Measurements from ENCODE around the gene FAM174C. TPM values are rescaled to one million over a fixed set of nuclear protein-coding genes. Genes with fewer than 3 reads are reported as not detected.

The FAM174C gene
- polyA plus RNA-seq, 3 donors from 2014 or later = 50.5 to 98.4 (median 86.9) TPM

DNA sequence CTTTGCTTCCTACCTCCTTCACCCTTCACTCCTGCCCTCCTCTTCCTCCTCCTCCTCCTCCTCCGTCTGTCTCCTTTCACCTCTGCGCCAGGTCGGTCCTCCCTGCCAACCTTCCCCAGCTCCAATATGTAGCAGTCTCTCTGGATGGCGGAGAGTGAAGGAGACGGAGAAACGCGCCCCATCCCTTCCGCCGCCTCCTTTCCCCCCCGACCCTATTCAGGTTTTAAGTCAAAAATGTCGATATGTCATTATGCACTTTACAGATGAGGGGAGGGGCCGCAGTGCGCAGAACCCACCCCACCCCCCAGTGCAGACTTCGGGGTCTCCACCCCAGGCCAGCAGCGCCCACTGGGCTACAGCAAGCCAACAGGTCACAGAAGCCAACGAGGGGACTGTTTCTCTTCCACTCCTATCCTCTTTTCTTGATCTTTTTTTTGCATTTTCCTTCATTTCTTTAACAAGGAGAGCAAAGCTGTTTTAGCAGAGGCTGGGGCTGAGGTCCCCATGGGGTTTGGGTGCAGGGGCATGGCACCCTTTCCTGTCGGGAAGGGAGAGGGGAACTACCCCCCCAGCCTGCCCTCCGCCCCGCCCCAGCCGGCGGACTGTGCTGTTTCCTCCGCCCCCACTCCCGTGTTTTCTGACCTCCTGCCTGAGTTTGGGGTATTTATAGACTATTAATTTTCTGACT, 17.7 kb upstream of the FAM174C start:
- peak overlapping the region; percentile 84 to 90 (median 90) for H3K4me3 Mint-ChIP-seq
- peaks cover 47 to 82% (median 73%) of the 10 kb centered on the region in 3 donors for H3K27me3 Mint-ChIP-seq (ENCODE audit: low read depth in 3 of 3)
- H3K36me3 Mint-ChIP-seq = peaks cover 4 to 31% (median 7%) of the 10 kb centered on the region in 3 donors
- peaks cover 59 to 70% of the 10 kb centered on the region in 2 donors for H3K4me1 Mint-ChIP-seq
- H3K9me3 Mint-ChIP-seq = peaks cover 0 to 4% (median 0%) of the 10 kb centered on the region in 6 donors
- no peak for DNase-seq
- peak overlapping the region; percentile 96 to 99 (median 99) for H3K27ac Mint-ChIP-seq

DNA sequence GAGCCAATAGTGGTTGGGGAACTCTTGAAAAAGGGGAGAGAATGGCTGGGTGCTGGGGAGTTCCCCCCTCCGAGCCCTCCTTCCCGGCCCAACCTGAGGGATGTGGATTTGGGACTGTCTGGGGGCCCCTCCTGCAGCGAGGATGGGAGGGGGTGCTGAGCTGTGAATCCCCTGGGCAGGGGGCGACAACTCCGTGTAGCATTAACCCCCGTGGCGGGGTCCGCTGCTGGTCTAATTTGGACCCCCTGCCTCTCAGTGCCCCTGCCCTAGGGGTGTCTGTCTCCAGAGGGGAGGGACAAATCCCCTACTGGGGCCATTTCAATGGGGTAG, 17.2 kb upstream of the FAM174C start:
- peak in 1 of 3 donors; percentile 26 for DNase-seq
- H3K27ac Mint-ChIP-seq = peak overlapping the region; percentile 96 to 99 (median 99)
- H3K36me3 Mint-ChIP-seq = peaks cover 4 to 31% (median 7%) of the 10 kb centered on the region in 3 donors
- peak overlapping the region; percentile 84 to 90 (median 90) for H3K4me3 Mint-ChIP-seq
- peaks cover 65 to 74% of the 10 kb centered on the region in 2 donors for H3K4me1 Mint-ChIP-seq
- peaks cover 47 to 78% (median 70%) of the 10 kb centered on the region in 3 donors for H3K27me3 Mint-ChIP-seq (ENCODE audit: low read depth in 3 of 3)
- H3K9me3 Mint-ChIP-seq = peaks cover 0 to 4% (median 0%) of the 10 kb centered on the region in 6 donors

GRCh38 chr19:1258707-1259205, 16.6 kb upstream of the FAM174C start:
- Mint-ChIP-seq H3K4me3 (peak overlapping the region; percentile 84 to 90 (median 90)), H3K4me1 (peaks cover 65 to 74% of the 10 kb centered on the region in 2 donors), H3K9me3 (peaks cover 0 to 4% (median 0%) of the 10 kb centered on the region in 6 donors), H3K36me3 (peaks cover 4 to 28% (median 7%) of the 10 kb centered on the region in 3 donors), H3K27me3 (ENCODE audit: low read depth in 3 of 3) (peaks cover 41 to 74% (median 63%) of the 10 kb centered on the region in 3 donors), H3K27ac (peak overlapping the region; percentile 96 to 99 (median 99))
- DNase-seq = no peak

DNA sequence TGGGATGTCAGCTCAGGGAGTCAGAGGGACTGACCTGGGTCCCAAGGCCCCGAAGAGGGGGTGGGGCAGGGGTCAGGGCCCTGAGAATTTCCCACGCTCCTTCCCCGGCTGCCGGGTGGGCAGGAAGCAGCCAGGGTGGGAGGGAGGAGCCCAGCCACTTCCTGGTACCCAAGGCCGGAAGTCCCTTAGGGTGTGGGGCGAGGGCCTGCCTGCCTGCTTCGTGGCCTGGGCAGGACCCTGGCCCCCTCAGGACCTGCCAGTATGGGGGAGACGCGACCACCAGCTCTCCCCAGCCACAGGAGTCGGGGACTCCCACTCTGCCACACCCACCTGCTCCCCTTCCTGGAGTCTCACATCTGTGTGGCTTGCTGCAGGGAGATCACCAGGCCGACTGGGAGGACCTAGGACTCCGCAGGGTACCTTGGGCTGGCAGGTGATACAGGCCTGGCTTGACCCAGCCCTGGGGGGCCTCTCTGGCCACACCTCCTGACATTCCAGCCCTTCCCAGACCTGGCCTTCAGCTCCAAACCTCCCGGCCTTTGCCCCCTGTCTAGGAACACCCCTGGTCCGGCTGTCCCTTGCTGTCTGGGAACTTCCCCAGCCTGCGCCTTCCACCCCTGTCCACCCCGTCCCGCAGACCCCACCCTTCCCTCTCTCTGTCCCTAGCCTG, 16.0 kb upstream of the FAM174C start:
- peaks cover 4 to 28% (median 7%) of the 10 kb centered on the region in 3 donors for H3K36me3 Mint-ChIP-seq
- peaks cover 41 to 70% (median 62%) of the 10 kb centered on the region in 3 donors for H3K27me3 Mint-ChIP-seq (ENCODE audit: low read depth in 3 of 3)
- H3K27ac Mint-ChIP-seq = peak overlapping the region; percentile 96 to 99 (median 99)
- peak; percentile 85 to 88 (median 87) for DNase-seq
- peak overlapping the region; percentile 84 to 90 (median 90) for H3K4me3 Mint-ChIP-seq
- peaks cover 0 to 4% (median 0%) of the 10 kb centered on the region in 6 donors for H3K9me3 Mint-ChIP-seq
- H3K4me1 Mint-ChIP-seq = peaks cover 65 to 73% of the 10 kb centered on the region in 2 donors

- H3K36me3 Mint-ChIP-seq = peaks cover 4 to 21% (median 7%) of the 10 kb centered on the region in 3 donors
- H3K4me3 Mint-ChIP-seq = peak overlapping the region; percentile 84 to 94 (median 90)
- peak overlapping the region; percentile 96 to 99 (median 99) for H3K27ac Mint-ChIP-seq
- peak; percentile 62 to 70 (median 69) for DNase-seq
- peaks cover 33 to 62% (median 55%) of the 10 kb centered on the region in 3 donors for H3K27me3 Mint-ChIP-seq (ENCODE audit: low read depth in 3 of 3)
- peaks cover 0 to 4% (median 0%) of the 10 kb centered on the region in 6 donors for H3K9me3 Mint-ChIP-seq
- H3K4me1 Mint-ChIP-seq = peaks cover 59 to 71% of the 10 kb centered on the region in 2 donors
These were observed 15.2 kb upstream of the FAM174C start for GRCh38 chr19:1259876-1260748.

DNA sequence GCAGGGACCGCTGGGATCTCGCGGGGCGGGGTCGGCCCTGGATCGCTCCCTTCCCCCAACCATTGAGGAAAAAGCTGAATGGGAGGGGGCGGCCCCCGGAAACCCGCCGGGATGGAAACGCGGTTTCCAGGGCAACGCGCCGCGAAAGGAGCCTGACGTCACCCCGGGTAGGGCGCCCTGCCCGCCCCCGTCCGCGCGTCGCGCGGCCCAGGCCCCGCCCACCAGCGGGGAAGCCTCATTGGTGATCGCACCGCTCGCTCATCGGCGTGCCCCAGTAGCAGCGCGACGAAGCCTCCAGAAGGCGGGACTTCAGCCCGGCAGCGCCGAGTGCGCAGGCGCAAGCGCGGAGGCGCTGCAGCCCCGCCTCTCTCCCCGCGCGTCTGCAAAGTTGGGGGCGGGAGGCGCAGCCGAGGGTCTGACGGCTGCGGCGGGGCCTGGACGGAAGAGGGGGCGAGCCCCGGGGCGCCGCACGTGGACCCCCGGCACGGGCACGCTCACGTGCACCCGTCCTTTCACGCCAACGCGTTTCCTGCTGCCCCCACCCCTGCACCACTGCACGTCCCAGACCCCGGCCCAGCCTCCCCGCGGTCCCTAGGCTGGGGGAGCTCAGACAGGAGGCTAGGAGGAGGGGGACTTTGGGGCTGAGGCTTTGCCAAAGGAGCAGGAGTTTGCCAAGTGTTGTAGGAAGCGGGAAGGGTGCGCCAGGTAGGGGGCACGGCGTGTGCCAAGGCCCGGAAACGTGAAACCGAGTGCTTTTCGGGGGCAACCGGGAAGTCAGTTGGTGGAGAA, 14.4 kb upstream of the FAM174C start:
- H3K36me3 Mint-ChIP-seq = peaks cover 4 to 19% (median 7%) of the 10 kb centered on the region in 3 donors
- peaks cover 59 to 72% of the 10 kb centered on the region in 2 donors for H3K4me1 Mint-ChIP-seq
- H3K4me3 Mint-ChIP-seq = peak overlapping the region; percentile 90 to 94 (median 91)
- peaks cover 0 to 4% (median 0%) of the 10 kb centered on the region in 6 donors for H3K9me3 Mint-ChIP-seq
- peak; percentile 97 to 99 (median 98) for DNase-seq
- H3K27me3 Mint-ChIP-seq (ENCODE audit: low read depth in 3 of 3) = peaks cover 31 to 57% (median 48%) of the 10 kb centered on the region in 3 donors
- H3K27ac Mint-ChIP-seq = peak overlapping the region; percentile 95 to 99 (median 99)

GRCh38 chr19:1261538-1261797, 13.9 kb upstream of the FAM174C start:
- peak overlapping the region; percentile 95 to 99 (median 99) for H3K27ac Mint-ChIP-seq
- H3K4me3 Mint-ChIP-seq = peak overlapping the region; percentile 90 to 94 (median 91)
- no peak for DNase-seq
- H3K4me1 Mint-ChIP-seq = peaks cover 55 to 68% of the 10 kb centered on the region in 2 donors
- peaks cover 4 to 19% (median 7%) of the 10 kb centered on the region in 3 donors for H3K36me3 Mint-ChIP-seq
- H3K27me3 Mint-ChIP-seq (ENCODE audit: low read depth in 3 of 3) = peaks cover 26 to 54% (median 44%) of the 10 kb centered on the region in 3 donors
- H3K9me3 Mint-ChIP-seq = peaks cover 0 to 4% (median 0%) of the 10 kb centered on the region in 6 donors

DNA sequence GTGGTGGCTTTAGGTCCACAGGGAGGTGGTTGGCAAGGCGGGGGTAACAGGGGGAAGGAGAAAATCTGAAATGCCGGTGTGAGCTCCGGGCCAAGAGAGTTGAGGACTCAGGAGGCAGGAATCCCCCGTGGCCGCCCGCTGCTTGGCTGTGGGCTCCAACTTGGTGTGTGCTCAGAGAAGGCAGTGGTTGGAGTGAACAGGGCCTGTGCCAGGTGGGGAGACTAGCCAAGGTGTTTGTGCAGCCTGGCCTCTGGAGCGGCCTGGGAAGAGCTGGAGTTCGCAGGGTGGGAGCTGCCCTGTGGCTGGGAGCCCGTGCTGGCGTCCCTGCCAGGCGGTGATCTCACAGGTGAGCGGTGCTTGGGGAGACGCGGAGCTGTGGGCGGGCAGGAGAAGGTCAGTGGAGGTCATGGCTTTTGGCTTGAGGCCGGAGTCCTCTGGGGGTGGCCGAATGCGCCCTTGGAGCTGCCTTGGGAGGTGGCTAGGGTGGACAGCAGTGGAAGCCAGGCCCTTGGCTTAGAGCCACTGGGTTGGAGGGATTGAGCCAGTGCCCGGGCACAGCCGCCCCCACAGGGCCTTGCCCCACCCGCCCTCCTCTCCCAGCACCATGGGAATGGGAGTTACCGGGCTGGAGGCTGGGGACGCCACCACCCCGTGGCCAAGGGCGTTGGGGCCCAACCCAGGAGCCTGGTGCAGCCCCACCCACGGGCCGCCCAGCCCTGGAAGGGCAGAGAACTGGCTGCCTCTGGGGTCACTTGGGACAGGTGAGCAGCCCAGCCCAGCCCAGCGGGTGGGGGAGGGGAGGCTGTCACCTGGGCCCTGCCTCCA, 13.3 kb upstream of the FAM174C start:
- Mint-ChIP-seq H3K9me3 (peaks cover 0 to 4% (median 0%) of the 10 kb centered on the region in 6 donors), H3K27ac (peak overlapping the region; percentile 95 to 99 (median 99)), H3K36me3 (peaks cover 4 to 19% (median 7%) of the 10 kb centered on the region in 3 donors), H3K4me1 (peaks cover 55 to 65% of the 10 kb centered on the region in 2 donors), H3K4me3 (peak overlapping the region; percentile 90 to 94 (median 91)), H3K27me3 (ENCODE audit: low read depth in 3 of 3) (peaks cover 24 to 50% (median 45%) of the 10 kb centered on the region in 3 donors)
- peak in 2 of 3 donors; percentile 34 to 43 for DNase-seq

GRCh38 chr19:1262623-1263123, 12.7 kb upstream of the FAM174C start:
- no peak for DNase-seq
- Mint-ChIP-seq H3K27ac (peak overlapping the region; percentile 69 to 99 (median 86)), H3K9me3 (peaks cover 0 to 4% (median 0%) of the 10 kb centered on the region in 6 donors), H3K36me3 (peaks cover under 1 to 14% (median 3%) of the 10 kb centered on the region in 3 donors), H3K27me3 (ENCODE audit: low read depth in 3 of 3) (peaks cover 19 to 47% (median 44%) of the 10 kb centered on the region in 3 donors), H3K4me1 (peaks cover 56 to 67% of the 10 kb centered on the region in 2 donors), H3K4me3 (peak overlapping the region in 3 of 5 donors; percentile 53 to 63 (median 58))

DNA sequence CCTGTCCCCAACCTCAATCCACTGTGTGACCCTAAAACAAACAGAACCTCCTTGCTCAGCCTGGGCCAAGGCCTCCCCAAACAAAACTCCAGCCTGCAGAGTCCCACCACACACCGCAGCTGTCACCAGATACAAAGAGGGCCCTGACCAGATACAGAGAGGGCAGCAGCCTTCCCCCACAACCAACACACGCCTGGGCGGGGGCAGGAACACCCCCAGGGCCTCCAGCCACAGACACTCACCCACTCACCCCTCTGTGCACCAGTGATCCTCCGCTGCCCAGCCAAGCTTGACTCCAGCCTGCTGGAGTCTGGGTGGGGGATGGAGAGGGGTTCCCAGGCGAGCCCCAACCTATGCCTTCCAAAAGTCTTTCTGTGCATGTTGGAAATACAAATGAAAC, 12.1 kb upstream of the FAM174C start:
- Mint-ChIP-seq H3K36me3 (peaks cover 0 to 8% (median 0%) of the 10 kb centered on the region in 3 donors), H3K27me3 (ENCODE audit: low read depth in 3 of 3) (peaks cover 18 to 42% (median 41%) of the 10 kb centered on the region in 3 donors), H3K4me1 (peaks cover 55 to 67% of the 10 kb centered on the region in 2 donors), H3K9me3 (peaks cover 0 to 4% (median 0%) of the 10 kb centered on the region in 6 donors), H3K27ac (peak overlapping the region; percentile 63 to 99 (median 86)), H3K4me3 (peak overlapping the region; percentile 22 to 63 (median 55))
- DNase-seq = no peak

- DNase-seq = no peak
- H3K27ac Mint-ChIP-seq = peak overlapping the region in 5 of 6 donors; percentile 28 to 91 (median 74)
- no peaks in the 10 kb centered on the region for H3K9me3 Mint-ChIP-seq
- H3K4me1 Mint-ChIP-seq = peaks cover 49 to 59% of the 10 kb centered on the region in 2 donors
- H3K4me3 Mint-ChIP-seq = peak overlapping the region in 4 of 5 donors; percentile 43 to 71 (median 50)
- peaks cover 15 to 34% (median 31%) of the 10 kb centered on the region in 3 donors for H3K27me3 Mint-ChIP-seq (ENCODE audit: low read depth in 3 of 3)
- H3K36me3 Mint-ChIP-seq = peaks cover 0 to under 1% (median 0%) of the 10 kb centered on the region in 3 donors
These were observed 10.3 kb upstream of the FAM174C start for GRCh38 chr19:1264801-1265614.
